Type B pancreatic cell (in vitro differentiated cells): ENCODE data around the gene LAMC3. TPM values are rescaled to one million over a fixed set of nuclear protein-coding genes. Genes with fewer than 3 reads are reported as not detected.

ENCODE experiments used
- DNase-seq: peaks from one replicate; pipeline ENCODE4 v3.0.0; 2021; ENCODE audit warnings: mixed read lengths; ENCODE audit not compliant: unreplicated experiment; ENCODE audit errors: extremely low spot score
- H3K27ac Mint-ChIP-seq: 2 replicates; pipeline ENCODE4 v1.8.0; 2021; ENCODE audit warnings: mild to moderate bottlenecking, mixed read lengths
- H3K27me3 Mint-ChIP-seq: 2 replicates; pipeline ENCODE4 v1.8.0; 2021; ENCODE audit warnings: mixed read lengths
- H3K36me3 Mint-ChIP-seq: 2 replicates; pipeline ENCODE4 v1.8.0; 2021; ENCODE audit warnings: mixed read lengths
- H3K4me1 Mint-ChIP-seq: one replicate; pipeline ENCODE4 v1.8.0; 2021; ENCODE audit warnings: mixed read lengths; ENCODE audit not compliant: unreplicated experiment
- H3K4me3 Mint-ChIP-seq: 2 replicates; pipeline ENCODE4 v1.8.0; 2021; ENCODE audit warnings: mild to moderate bottlenecking, mixed read lengths
- H3K9me3 Mint-ChIP-seq: 2 replicates; pipeline ENCODE4 v1.8.0; 2021; ENCODE audit warnings: mixed read lengths
- total RNA-seq: library from RNA; stranded (reverse); gene quantifications from 2 replicates; pipeline ENCODE4 v1.2.1, GENCODE V29; 2021; ENCODE audit warnings: low replicate concordance
- TF ChIP-seq, protein P1 (sequence below): fragments of 200-600 bp; sonication (generic); conservative IDR thresholded peaks from 2 replicates; pipeline ENCODE4 v1.5.0; 2021; ENCODE audit warnings: antibody characterized with exemption, mild to moderate bottlenecking

LAMC3 gene
- total RNA-seq, 1 donor from 2014 or later: 7.2 TPM

DNA sequence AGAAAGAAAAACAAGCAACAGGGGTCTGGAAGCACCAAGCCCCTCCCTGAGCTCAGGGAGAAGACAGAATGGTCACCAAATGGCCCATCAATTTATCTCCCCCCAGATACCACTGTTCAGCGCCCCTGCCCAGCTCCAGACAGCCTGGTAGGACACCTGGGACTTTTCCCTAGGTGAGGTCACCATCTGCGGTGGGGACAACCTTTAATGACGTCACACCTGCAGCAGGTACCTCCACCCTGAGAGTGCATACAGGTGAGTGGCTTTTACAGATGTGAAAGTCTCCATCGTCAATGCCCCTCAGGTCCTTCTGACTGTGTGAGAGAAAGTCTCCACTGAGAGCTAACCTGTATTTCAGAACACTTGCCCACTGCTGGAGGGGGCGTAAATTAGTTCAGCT is 34.3 kb upstream of the LAMC3 start:
- Mint-ChIP-seq H3K27ac (no peak overlapping the region), H3K27me3 (peaks cover 25% of the 10 kb centered on the region), H3K4me3 (no peak overlapping the region), H3K4me1 (peaks cover 9% of the 10 kb centered on the region), H3K36me3 (no peaks in the 10 kb centered on the region), H3K9me3 (no peaks in the 10 kb centered on the region)
- TF ChIP-seq, protein P1, sequence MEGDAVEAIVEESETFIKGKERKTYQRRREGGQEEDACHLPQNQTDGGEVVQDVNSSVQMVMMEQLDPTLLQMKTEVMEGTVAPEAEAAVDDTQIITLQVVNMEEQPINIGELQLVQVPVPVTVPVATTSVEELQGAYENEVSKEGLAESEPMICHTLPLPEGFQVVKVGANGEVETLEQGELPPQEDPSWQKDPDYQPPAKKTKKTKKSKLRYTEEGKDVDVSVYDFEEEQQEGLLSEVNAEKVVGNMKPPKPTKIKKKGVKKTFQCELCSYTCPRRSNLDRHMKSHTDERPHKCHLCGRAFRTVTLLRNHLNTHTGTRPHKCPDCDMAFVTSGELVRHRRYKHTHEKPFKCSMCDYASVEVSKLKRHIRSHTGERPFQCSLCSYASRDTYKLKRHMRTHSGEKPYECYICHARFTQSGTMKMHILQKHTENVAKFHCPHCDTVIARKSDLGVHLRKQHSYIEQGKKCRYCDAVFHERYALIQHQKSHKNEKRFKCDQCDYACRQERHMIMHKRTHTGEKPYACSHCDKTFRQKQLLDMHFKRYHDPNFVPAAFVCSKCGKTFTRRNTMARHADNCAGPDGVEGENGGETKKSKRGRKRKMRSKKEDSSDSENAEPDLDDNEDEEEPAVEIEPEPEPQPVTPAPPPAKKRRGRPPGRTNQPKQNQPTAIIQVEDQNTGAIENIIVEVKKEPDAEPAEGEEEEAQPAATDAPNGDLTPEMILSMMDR: no peak
- no peak for DNase-seq

DNA sequence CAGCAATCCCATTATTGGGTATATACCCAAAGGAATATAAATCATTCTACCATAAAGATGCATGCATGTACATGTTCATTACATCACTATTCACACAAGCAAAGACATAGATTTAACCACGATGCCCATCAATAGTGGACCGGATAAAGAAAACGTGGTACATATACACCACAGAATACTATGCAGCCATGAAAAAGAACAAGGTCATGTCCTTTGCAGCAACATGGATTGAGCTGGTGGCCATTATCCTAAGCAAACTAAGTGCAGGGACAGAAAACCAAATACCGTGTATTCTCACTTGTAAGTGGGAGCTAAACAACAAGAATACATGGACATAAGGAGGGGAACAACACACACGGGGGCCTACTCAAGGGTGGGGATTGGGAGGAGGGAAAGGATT is 33.8 kb upstream of the LAMC3 start:
- Mint-ChIP-seq H3K4me1 (peaks cover 10% of the 10 kb centered on the region), H3K9me3 (no peaks in the 10 kb centered on the region), H3K4me3 (no peak overlapping the region), H3K27ac (no peak overlapping the region), H3K27me3 (peaks cover 25% of the 10 kb centered on the region), H3K36me3 (no peaks in the 10 kb centered on the region)
- TF ChIP-seq, protein P1: no peak
- DNase-seq: no peak

DNA sequence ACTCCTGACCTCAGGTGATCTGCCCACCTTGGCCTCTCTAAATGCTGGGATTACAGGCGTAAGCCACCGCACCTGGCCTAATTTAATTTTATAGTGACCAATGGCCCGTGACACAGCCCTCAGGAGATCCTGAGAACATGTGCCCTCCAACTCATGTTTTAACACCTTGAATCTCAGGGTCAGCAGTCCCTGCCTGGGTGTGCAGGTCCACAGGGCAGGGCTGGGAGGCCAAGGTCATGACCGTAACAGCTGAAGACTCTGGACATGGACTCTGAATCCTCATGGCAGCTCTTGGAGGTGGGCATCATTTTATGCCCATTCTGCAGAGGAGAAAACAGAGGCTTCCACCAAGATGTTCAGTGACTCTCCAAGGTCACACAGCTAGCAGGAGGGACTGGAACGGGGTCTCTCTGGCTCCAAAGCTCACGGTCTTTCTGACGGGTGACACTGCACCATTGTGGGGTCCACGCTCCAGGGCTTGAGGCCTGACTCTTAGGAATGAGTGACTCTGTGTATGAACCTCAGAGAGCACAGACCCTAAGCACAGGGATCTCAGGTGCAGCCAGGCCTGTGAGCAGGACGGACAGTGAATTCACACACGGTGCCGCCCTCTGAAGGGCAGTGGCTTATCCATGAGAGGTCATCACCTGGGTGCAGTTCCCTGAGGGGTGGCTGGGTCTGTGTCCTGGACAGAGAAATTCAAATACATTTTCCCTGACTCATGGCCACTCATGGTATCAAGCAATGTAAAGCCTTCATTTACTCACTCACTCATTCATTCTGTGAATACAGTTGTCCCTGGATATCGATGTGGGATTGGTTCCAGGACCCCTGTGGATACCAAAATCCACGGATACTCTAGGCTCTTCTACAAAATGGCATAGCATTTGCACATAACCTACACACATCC is 32.8 kb upstream of the LAMC3 start:
- Mint-ChIP-seq H3K27me3 (peaks cover 25% of the 10 kb centered on the region), H3K4me1 (peaks cover 19% of the 10 kb centered on the region), H3K27ac (no peak overlapping the region), H3K36me3 (no peaks in the 10 kb centered on the region), H3K4me3 (no peak overlapping the region), H3K9me3 (no peaks in the 10 kb centered on the region)
- DNase-seq: no peak
- TF ChIP-seq, protein P1: no peak

DNA sequence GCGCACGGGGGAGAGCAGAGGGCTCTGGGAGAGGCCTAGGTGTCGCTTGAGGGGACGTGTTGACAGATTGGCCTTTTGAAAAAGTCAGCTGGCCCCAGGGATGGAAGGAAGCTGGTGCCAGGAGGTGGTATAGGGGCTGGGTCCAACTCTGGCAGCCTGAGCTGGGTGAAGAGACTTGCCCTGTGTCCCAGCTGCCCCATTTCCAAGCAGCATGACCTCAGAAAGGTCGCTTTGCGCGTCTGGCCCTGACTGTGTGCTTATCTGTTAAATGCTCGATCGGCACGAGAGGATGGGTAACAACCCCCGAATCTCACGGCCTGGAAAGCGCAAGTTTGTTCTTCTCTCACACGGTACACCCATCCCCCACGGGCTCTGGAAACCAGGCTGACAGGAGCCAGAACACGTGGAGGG is 31.2 kb upstream of the LAMC3 start:
- Mint-ChIP-seq H3K4me1 (peaks cover 15% of the 10 kb centered on the region), H3K4me3 (no peak overlapping the region), H3K9me3 (no peaks in the 10 kb centered on the region), H3K36me3 (no peaks in the 10 kb centered on the region), H3K27me3 (peaks cover 16% of the 10 kb centered on the region), H3K27ac (no peak overlapping the region)
- TF ChIP-seq, protein P1: no peak
- no peak for DNase-seq

DNA sequence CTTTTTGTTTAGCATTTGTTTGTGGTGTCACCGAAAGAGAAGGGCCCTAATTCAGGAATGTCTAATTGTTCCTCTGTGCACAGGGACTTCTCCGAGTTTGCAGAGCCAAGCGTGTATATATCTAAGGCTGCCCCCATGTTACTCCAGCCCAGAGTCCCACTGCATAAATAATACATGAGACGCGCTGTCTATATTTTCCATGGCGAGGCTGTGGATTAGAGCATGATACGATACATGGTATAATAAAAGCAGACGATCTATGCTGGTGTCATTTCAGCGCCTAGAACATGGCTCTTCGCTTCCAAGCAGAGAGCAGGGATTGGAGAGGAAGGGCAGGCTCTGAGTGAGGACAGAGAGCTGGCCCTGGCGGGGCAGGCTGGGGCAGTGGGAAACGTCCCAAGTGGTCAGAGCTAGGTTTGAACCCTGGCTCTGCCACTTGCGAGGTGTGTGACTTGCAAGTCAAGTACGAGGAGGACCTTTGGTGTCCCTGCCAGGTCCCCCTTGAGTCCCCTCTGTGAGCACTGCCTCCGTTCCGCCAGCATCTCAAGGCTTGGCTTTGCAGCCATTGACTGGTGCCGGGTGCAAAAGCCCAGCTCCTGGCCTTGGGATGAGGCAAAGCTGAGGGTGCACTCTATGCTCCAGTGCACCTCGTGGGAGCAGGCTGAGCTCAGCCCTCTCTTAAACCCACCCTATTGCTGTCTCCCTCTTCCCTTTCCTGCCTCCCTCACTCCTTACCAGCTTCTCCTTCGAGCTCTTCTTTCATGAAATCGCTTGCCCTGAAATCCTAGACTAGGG is 29.2 kb upstream of the LAMC3 start:
- no peaks in the 10 kb centered on the region for H3K36me3 Mint-ChIP-seq
- peaks cover 21% of the 10 kb centered on the region for H3K4me1 Mint-ChIP-seq
- no peaks in the 10 kb centered on the region for H3K9me3 Mint-ChIP-seq
- no peak overlapping the region for H3K27ac Mint-ChIP-seq
- no peak overlapping the region for H3K4me3 Mint-ChIP-seq
- H3K27me3 Mint-ChIP-seq: peaks cover 13% of the 10 kb centered on the region
- TF ChIP-seq, protein P1: no peak
- no peak for DNase-seq
